ENCODE data around the gene H3-3A. TPM values are rescaled to one million over a fixed set of nuclear protein-coding genes. Genes with fewer than 3 reads are reported as not detected.

H3-3A gene
- total RNA-seq, result 100 to 1,000 TPM; 370 to 382 TPM

DNA sequence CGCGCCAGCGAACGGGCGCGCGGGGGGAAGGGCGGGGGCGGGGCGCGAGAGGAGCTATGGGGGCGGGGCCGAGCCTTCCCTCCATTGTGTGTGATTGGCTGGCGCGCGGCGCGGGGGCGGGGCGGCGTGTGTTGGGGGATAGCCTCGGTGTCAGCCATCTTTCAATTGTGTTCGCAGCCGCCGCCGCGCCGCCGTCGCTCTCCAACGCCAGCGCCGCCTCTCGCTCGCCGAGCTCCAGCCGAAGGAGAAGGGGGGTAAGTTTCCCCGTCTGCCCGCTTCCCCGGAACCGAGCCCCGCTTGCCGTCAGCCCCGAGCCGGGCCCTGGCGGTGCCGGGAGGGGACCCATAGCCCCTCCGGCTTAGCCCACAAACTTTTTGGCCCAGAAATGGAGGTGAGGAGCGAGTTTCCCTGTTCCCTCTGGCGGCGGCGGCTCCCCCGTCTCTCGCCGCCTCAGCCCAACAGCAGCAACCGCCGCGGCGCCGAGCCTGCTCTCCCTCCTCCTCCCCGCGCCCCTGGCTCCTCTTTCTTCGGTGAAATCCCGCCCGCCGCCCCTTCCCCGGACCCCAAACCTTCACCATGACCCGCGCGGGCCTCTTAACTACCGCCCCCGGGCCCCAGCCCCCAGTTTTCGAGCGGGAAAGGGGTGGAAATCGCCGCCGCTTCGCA lies at the start of gene H3-3A:
Gene H3-3A (plus strand): TSS at position 159 of the 666 bp plus-strand sequence. CDS start 1,636 bp downstream, outside the sequence.
- ChIA-PET CTCF (interaction anchor here (0.6 to 1.8 kb wide), 6 partner anchors 21 to 75 kb away, joined by 3 to 5 read pairs (median 4); partner anchors contain the start of gene SDE2), POLR2A (interaction anchor here (0.5 to 3.7 kb wide), 18 partner anchors 13 to 634 kb away, joined by 3 to 37 read pairs (median 4); partner anchors contain the start of genes LIN9, PYCR2 and SDE2)

DNA sequence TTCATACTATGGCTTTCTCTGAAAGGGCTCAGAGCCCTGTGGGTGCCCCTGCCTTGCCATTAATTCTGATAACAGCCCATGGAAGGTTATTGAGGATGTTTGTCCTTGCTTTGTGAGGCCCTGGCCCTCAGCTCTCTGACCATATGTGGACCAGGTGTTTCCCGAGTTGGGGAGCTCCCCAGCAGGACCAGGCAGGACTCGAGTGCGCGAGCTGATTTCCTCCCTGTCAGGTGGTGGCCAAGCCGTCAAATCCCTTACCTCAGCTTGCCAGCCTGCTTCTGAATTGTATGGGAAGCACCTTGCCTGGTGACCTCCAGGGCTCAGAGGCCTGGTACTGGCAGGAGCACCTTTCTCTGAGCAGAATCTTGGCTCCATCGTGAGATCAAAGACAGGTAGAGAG lies 45.4 kb upstream of the H3-3A start:
- CTCF ChIA-PET, result no interaction called here

DNA sequence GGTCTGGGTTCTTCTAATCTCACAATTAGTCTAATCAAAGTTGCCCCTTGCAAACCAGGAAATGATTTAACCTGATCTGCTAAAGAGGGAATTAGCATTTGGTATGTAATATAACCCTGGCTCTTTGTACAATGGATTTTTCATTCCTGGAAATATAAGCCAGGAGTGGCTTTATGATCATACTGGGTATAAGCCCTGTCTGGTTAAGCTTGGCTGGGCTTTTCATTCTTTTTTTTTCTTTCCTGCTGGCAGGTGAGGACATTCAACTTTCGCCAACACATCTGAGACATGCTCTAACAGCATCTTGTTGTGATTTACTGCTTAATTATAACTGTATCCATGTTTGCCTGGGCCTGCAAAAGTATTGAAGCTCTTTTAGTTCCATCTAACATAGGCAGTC lies 42.9 kb upstream of the H3-3A start:
- POLR2A ChIA-PET, result no interaction called here
- CTCF ChIA-PET, result interaction anchor here (1.1 kb wide), 1 partner anchor 9 kb away, joined by 7 read pairs; no protein-coding TSS in a partner anchor

More for the DNA sequence above, 45.4 kb upstream of the H3-3A start:
- POLR2A ChIA-PET, result no interaction called here

DNA sequence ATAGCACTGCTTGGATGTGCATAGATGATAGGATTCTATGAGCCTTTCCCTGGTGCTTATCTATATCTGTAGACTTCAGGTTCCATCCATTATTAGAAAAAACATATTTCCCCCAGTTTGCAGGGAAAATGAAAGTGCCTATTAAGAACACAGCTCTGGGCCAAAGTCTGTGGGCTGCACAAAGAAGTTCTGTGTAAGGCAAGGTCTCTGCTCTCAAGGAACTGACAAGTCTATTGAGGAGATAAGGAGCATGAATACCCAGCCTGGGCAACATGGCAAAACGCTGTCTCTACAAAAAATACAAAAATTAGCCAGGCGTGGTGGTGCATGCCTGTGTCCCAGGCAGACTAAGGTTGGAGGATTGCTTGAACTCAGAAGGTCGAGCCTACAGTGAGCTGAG lies 41.1 kb upstream of the H3-3A start:
- POLR2A ChIA-PET, result no interaction called here
- CTCF ChIA-PET, result interaction anchor here (0.6 kb wide), 1 partner anchor 398 kb away, joined by 3 read pairs; no protein-coding TSS in a partner anchor

DNA sequence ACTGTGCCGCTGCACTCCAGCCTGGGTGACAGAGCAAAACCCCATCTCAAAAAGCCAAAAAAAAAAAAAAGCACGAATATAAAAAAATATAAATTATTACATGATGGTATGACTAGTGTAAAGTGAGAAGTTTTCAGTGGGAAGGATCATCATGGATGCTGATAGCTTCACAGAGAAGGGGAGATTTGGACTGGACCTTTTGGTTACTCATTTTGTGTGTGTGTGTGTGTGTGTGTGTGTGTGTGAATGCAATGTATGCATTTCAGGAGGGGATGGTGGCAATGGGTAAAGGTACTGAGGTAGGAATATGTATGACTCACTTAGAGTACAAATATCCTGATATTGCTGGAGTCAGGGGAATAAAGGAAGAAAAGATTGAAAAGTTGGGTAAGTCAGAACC lies 40.7 kb upstream of the H3-3A start:
- POLR2A ChIA-PET, result no interaction called here
- CTCF ChIA-PET, result interaction anchor here (0.6 kb wide), 1 partner anchor 398 kb away, joined by 3 read pairs; no protein-coding TSS in a partner anchor

DNA sequence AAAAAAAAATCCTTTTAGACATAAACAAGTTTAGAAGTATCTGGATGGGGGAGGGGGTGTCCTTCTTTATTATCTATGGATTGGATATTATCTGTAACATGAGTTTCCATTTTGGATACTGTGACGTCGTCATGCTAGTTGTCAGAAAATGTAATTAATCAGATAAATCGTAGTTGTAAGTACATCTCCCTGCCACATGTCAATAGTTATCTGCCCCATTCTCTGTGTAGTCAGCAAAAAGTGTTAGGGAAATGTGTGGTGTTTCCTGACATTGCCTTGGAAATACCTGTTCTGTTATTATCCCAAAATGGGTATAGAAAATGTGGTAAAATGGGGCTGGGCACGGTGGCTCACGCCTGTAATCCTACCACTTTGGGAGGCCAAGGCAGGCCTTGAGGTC lies 38.8 kb upstream of the H3-3A start:
- ChIA-PET POLR2A (no interaction called here), CTCF (interaction anchor here (0.6 kb wide), 1 partner anchor 16 kb away, joined by 3 read pairs; no protein-coding TSS in a partner anchor)

DNA sequence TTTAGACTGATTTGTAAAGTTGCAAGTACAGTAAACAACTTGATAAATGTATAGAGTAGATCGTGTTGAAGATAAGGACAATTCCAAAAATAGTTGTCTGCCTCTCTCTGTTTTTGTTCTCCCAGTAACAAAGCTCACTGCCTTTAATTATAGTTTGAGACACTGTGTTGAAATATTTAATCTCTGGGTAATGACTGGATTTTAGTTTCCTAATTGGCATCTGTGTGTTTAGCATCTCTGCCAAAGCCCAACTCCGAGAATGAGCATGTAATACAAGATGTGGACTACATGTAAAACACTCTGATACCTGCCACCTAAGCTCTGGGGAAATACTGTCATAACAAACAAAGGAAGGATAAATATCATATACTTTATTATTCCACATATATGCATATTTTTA lies 35.7 kb upstream of the H3-3A start:
- ChIA-PET POLR2A (no interaction called here), CTCF (interaction anchor here (1.2 kb wide), 2 partner anchors 16 to 24 kb away, joined by 3 read pairs; no protein-coding TSS in a partner anchor)

DNA sequence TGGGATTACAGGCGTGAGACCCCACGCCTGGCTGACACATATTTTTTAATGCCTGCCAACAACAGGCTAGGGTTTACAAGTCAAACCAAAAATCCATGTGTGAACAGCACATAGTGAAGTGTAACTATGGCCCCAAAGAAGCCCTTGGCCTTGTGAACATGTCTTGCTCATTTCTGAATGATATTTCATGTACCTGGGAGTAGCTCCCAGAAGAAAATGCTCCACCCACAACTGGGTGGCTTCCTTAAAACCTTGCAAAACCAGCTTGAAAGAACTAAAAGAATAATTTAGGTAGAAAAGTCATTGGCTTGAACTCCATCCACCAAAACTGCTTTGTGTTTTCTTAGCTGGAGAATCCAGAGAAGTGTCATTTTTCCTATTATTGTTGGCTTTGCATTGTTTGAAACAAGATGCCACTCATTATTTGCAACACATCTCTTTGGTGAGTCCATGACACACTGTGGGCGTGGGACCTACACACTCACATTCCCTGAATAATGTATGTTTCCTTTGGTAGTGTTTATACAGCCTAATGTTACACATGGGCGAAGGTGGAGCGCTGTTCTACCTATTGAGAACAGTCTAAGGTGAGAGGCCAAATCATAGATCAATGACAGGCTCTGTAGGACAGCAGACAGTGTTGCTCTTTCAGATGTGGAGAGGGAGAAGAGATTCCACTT lies 34.8 kb upstream of the H3-3A start:
- ChIA-PET CTCF (no interaction called here), POLR2A (no interaction called here)

DNA sequence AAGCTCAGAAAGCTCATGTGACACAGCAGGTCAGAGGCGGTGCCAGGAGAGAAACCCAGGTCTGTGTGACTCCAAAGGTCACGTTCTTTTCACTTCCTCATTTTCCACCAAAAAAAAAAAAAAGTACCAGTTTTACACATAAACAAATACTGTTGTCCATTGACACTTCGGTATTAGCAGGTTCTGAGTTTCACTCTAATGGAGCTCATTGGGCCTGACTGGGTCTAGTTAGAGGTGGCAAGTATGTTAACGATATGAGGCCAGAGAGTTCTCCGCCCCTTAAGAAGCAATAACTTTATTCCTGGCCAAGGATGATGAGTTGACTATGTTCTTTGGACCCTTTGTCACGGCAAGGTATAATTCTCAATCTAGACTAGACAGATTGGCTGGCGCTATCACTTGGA lies 33.4 kb upstream of the H3-3A start:
- ChIA-PET POLR2A (no interaction called here), CTCF (no interaction called here)

DNA sequence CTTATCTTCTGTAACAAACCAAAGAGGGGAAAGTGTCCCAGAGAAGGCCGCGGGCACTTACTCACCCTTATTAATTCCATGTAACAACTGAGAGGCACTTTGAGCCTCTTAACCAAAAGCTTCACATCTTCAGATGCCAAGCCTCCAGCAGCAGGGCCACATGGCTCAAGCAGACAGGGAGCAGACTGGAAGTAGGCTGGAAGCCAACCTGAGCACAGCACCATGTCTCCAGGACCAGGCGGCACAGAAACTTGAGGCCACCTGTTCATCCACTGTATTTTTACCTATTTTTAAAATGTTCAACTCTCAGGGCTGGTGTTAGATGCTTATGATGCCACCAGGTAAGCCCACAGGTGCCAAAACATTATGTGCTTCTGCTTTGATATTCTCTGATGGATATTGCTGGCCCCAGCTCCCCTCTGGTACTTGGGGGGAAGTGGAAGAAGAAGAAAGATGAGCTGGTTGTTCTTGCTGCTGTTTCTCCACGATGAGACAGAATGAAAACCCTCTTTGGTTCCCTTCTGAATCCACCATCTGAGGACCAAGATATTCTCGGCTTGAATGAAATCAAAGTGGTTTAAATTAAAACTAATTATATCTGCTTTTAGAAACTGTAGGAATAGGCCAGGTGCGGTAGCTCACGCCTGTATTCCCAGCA lies 32.8 kb upstream of the H3-3A start:
- ChIA-PET POLR2A (interaction anchor here (0.6 kb wide), 1 partner anchor 39 kb away, joined by 3 read pairs; no protein-coding TSS in a partner anchor), CTCF (no interaction called here)

DNA sequence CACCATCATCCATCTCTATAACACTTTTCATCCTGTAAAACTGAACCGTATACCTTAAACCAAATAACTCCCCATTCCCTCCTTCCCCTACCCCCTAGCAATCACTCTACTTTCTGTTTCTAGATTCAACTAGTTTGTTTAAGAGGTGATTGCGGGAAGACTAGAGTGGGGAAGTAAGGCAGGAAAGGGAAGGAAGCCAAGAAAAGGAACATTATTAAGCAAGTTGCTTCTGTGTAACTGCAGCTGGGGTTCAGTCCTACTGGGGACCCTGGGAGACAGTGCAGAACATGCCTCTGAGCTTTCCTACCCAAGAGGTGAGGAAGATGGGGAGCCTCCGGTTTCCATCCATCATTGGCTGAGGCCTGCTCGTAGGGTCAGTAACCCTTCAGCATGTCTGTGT lies 28.9 kb upstream of the H3-3A start:
- ChIA-PET POLR2A (no interaction called here), CTCF (interaction anchor here (0.7 kb wide), 1 partner anchor 628 kb away, joined by 3 read pairs; no protein-coding TSS in a partner anchor)

DNA sequence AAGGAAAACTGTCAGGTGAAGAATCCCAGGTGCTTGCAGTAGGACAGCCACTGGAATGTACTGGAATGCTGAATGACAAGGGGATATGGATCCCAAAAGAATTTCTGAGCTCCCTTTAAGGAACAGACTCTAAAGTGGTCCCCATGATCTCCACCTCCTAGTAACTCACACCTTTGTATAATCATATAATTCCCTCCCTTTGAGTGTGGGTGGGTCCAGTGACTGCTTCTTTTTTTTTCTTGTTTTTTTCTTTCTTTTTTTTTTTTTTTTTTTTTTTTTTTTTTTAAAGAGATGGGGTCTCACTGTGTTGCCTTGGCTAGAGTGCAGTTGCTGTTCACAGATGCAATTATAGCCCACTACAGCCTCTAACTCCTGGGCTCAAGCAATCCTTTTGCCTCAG lies 28.5 kb upstream of the H3-3A start:
- ChIA-PET POLR2A (no interaction called here), CTCF (interaction anchor here (0.7 kb wide), 1 partner anchor 627 kb away, joined by 3 read pairs; no protein-coding TSS in a partner anchor)

DNA sequence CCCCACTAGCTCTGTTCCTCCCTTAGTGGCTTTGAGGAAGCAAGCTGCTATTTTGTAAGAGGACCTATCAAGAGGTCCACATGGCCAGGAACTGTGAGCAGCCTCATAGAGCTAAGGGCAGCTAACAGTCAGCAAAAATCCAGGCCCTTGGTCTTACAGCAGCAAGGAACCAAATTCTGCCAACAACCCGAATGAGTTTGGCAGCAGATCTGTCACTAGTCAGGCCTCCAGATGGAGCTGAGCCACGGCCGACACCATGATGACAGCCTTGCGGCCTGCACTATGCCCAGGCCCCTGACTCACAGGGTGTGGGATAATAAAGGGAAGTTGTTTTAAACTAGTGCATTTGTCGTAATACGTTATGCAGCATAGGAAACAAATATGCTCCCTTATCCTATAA lies 28.0 kb upstream of the H3-3A start:
- CTCF ChIA-PET, result no interaction called here

DNA sequence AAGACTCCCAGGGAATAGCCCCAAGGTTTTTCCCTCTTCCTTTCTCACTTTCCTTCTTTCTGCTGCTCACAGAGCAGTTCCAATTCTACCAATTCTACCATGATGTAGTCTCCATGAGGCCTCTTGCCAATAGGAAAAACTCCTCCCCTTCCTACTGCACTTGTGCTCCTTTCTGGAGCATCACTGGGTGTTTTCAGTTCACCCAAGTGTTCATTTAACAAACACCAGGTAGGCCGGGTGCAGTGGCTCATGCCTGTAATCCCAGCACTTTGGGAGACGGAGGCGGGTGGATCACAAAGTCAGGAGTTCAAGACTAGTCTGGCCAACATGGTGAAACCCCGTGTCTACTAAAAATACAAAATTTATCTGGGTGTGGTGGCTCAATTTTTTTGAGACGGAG lies 26.6 kb upstream of the H3-3A start:
- ChIA-PET POLR2A (no interaction called here), CTCF (no interaction called here)

More for the DNA sequence above, 28.0 kb upstream of the H3-3A start:
- POLR2A ChIA-PET, result no interaction called here

DNA sequence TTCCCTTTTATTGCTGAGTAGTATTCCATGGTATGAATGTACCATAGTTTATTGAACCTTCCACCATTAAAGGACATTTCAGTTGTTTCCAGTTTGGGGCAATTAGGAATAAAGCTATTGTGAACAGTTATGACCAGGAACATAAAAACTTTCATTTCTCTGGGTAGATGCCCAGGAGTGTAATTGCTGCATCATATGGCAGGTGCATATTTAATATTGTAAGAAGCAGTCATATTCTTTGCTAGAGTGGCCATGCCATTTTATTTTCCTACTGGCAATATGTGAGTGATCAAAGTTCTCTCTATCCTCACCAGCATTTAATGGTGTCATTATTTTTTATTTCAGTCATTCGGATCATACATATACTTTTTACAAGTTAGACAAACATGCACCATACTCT lies 23.9 kb upstream of the H3-3A start:
- POLR2A ChIA-PET, result no interaction called here
- CTCF ChIA-PET, result no interaction called here

DNA sequence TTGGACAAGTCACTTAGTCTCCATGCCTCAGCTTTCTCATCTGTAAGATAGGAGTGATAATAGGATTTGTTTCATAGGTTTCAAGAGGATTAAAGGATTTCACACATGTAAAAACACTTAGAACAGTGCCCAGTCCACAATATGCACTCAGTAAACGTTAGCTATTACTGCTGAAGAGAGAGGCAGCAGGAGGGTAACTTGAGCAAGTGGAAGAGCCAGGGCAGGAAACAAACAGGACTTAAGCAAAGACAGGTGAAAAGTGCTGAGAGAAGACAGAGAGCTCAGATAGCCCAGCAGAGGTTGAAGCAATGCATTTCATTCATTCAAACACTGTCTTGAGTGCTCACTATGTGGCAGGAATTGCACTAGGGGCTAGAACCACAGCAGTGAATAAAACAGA lies 21.1 kb upstream of the H3-3A start:
- POLR2A ChIA-PET, result no interaction called here
- CTCF ChIA-PET, result no interaction called here

DNA sequence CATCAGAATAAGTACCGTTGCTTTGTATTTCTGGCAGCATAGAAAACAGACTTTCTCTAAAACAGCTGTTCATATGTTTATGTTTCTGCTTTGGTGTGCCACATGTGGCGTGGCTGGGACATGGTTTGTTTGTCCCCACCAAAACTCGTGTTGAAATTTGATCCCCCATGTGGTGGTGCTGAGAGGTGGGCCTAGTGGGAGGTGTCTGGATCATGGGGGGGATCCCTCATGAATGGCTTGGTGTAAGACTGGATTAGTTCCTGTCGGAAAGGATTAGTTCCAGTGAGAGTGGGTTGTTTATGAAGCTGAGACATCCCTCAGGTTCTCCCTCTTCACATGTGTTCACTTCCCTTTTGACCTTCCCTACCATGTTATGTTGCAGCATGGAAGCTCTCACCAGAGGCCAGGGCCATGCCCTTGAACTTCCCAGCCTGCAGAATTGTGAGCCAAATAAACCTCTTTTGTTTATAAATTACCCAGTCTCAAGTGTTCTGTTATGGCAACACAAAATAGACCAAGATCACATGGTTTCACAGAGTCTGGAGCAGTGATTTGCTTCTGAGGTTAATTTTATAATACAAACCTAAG lies 17.9 kb upstream of the H3-3A start:
- ChIA-PET CTCF (interaction anchor here (1.2 kb wide), 1 partner anchor 27 kb away, joined by 3 read pairs; no protein-coding TSS in a partner anchor), POLR2A (interaction anchor here (0.7 kb wide), 1 partner anchor 20 kb away, joined by 6 read pairs; no protein-coding TSS in a partner anchor)

DNA sequence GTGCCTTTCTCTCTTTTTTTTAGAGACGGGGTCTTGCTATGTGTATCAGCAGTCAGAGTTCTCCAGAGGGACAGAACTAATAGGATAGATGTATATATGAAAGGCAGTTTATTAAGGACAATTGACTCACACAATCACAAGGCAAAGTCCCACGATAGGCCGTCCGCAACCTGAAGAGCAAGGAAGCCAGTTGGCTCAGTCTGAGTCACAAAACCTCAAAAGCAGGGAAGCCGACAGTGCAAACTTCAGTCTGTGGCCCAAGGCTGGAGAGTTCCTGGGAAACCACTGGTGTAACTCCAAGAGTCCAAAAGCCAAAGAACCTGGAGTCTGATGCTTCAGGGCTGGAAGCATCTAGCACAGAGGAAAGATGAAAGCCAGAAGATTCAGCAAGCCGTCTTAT lies 16.3 kb upstream of the H3-3A start:
- CTCF ChIA-PET, result no interaction called here
- POLR2A ChIA-PET, result no interaction called here

DNA sequence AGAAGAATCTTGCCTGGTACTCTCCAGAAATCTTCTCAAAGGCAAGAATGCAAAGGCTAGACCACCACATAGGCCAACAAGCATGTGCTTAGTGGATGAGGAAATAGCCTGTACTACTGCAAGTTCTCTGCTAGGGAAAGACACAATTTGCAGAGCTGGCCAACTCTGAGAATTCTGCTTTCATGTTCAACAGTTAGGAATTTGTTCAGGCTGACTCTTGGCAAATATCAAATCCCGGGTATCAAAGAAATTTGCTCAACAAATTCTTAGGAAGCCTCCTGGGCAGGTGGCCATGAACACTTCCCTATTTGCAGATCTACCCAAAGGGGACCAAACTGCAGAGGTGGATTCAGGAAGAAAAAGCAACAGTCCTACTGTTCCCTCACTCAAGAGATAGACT lies 15.0 kb upstream of the H3-3A start:
- POLR2A ChIA-PET, result no interaction called here
- CTCF ChIA-PET, result no interaction called here

DNA sequence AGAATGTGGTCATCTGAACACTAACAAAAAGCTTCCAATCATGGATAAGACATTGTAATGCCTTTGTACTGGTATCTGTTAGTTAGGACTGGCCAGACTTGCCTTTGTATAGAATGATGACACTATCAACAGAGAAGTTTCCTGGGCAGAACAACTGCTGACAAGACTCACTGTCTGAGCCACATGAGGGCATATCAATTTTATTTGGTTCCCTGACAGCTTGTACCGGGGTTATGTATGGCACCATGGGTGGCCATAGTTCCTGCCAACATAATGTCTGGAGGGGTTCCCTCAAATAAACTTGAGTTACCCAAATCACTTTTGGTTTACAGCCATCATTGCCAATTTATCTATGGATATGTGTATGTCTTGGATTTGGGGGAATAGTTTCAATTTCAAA lies 13.6 kb upstream of the H3-3A start:
- ChIA-PET POLR2A (no interaction called here), CTCF (no interaction called here)

Data from activated CD8-positive, alpha-beta memory T cell treated with anti-CD3 and anti-CD28 coated beads for 36 hours (primary cell).